Muscle layer of duodenum (tissue), 2 donors: Measurements from ENCODE around the gene SUSD3.
A peak's percentile ranks its signal among the peaks of the same experiment; 100 is the strongest.
"Not testable (repeated sequence)": the region's sequence is repeated elsewhere in the genome, so short reads cannot be mapped to it uniquely, and the experiment has no call there.

ENCODE experiments used
- H3K27ac ChIP-seq: one replicate; pipeline ENCODE4 v1.7.0; 2013; ENCODE audit warnings: mild to moderate bottlenecking, low read length
- H3K27me3 ChIP-seq: one replicate; pipeline ENCODE4 v1.7.0; 2013; ENCODE audit warnings: low read depth, mild to moderate bottlenecking, control low read depth, low read length
- H3K36me3 ChIP-seq, 2 donors: one replicate each; pipeline ENCODE4 v1.7.0; 2013; ENCODE audit warnings: low read length in 2 of 2, control low read depth in 1 of 2, mild to moderate bottlenecking in 1 of 2; ENCODE audit not compliant: insufficient read depth in 2 of 2, control insufficient read depth in 1 of 2
- H3K4me1 ChIP-seq, 2 donors: one replicate each; pipeline ENCODE4 v1.7.0; 2013; ENCODE audit warnings: low read length in 2 of 2, mild to moderate bottlenecking in 2 of 2, control low read depth in 1 of 2, moderate library complexity in 1 of 2; ENCODE audit not compliant: insufficient read depth in 2 of 2, control insufficient read depth in 1 of 2
- H3K4me3 ChIP-seq, 2 donors: one replicate each; pipeline ENCODE4 v1.7.0; 2013; ENCODE audit warnings: low read length in 2 of 2, low read depth in 1 of 2, mild to moderate bottlenecking in 1 of 2
- H3K9me3 ChIP-seq, 2 donors: one replicate each; pipeline ENCODE4 v1.7.0; 2013; ENCODE audit warnings: low read length in 2 of 2, control low read depth in 1 of 2, mild to moderate bottlenecking in 1 of 2; ENCODE audit not compliant: control insufficient read depth in 1 of 2
- donor health status: healthy.

SUSD3 gene

DNA sequence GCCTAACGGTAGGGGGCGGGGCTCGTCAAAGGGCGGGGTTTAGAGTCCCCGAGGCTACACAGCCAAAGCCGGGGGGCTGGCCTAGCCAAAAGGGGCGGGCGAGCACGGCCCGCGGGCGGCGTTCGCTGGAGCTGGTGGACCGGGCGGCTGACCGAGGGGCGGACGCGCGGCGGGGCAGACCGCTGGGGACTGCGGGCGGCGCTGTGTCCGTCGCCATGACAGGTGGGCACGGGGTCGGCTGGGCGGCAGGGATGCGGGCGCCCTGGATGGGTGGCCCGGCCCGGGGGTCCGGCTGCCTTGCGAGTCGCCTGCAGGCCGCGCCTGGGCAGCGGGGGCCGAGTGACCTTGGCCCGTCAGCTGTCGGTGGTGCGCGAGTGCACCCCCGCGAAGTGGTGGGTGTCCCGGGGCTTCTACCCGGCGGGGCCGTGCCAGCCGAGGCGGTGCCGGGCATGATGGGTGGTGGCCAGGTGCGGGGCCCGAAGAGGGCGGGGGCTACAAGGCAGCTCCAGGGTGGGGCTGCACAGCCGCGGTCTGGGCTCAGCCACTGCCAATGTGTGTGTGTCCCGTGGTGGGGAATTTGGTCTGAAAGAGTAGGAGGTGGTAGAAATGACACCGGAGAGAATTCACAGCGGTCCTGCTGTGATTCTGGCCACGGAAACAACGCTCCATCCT, 37.8 kb downstream of the SUSD3 start, which contains the start of gene CARD19:
Gene CARD19 (plus strand): TSS at position 87 of the 672 bp plus-strand sequence. CDS start 129 bp downstream, at position 216.
- no peaks in the 10 kb centered on the region for H3K36me3 ChIP-seq
- H3K4me1 ChIP-seq: peaks cover 38 to 57% of the 10 kb centered on the region in 2 donors
- peaks cover 0 to 5% of the 10 kb centered on the region in 2 donors for H3K9me3 ChIP-seq
- H3K4me3 ChIP-seq: peak within 1 kb of the TSS; percentile 72 to 82
- no peaks in the 10 kb centered on the region for H3K27me3 ChIP-seq
- H3K27ac ChIP-seq: peak within 1 kb of the TSS; percentile 90

DNA sequence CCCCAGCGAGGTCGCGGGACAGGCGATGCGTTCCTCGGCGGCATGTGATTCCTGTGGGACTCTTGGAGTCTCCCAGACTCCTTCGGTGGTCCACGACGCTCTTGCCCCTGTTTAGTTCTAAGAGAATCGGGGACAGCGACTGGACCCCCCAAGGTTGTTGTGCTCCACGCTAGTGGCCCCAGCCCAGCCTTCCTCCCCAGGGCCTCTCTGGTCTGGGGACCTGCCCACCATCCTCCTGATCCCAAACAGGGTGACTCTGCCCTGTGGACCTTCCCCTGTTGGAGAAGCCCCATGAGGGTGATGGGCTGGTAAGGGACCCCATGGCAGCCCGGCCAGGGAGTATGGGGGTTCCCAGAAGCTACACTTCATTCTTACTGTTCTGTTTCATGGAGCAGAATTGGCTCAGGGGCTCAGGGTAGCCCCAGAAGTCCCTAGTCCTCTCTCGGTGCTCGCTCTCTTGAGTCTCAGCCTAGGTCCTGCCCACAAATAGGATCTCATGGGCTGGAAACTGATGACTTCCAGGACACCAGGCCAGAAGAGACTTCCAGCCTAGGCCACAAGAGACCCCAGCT, 38.4 kb downstream of the SUSD3 start:
- H3K4me1 ChIP-seq: peaks cover 38 to 57% of the 10 kb centered on the region in 2 donors
- H3K9me3 ChIP-seq: no peaks in the 10 kb centered on the region
- H3K27ac ChIP-seq: peak overlapping the region; percentile 87
- no peaks in the 10 kb centered on the region for H3K36me3 ChIP-seq
- H3K4me3 ChIP-seq: peak overlapping the region; percentile 72 to 82
- H3K27me3 ChIP-seq: no peaks in the 10 kb centered on the region

DNA sequence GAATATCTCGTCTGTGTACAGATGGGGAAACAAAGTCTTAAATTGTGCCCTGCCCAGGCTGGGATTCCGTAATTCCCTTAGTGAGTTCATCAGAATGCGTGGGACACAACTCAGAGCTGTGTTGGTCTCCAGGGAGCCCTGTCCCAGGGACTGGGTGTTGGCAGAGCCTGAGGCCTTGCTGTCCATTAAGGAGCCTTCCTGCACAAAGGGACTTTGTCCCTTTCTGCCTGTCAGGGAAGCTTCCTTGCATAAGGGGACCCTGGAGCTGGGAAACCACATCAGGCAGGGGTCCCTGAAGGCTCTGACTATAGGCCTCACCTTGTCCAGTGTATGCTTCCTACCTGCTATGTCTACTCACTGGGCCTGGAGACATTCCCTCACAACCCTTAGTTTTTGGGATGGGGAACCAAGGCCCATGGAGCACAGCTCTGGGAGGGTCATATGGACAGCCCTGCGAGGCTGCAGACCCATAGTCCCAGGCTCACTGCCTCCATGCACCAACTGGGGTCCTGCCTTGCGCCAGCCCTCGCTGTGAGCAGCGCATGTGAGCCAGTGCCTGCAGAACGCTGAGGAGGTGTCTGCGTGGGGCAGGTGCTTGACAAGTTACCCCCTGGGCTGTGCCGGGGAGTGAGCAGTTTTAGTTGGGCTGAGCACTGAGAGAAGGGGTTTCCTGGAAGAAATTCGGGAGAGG, 39.2 kb downstream of the SUSD3 start:
- Histone ChIP-seq H3K27me3 (no peaks in the 10 kb centered on the region), H3K27ac (peak overlapping the region; percentile 87), H3K9me3 (no peaks in the 10 kb centered on the region), H3K36me3 (no peaks in the 10 kb centered on the region), H3K4me3 (peak overlapping the region; percentile 72 to 82), H3K4me1 (peaks cover 38 to 56% of the 10 kb centered on the region in 2 donors)

DNA sequence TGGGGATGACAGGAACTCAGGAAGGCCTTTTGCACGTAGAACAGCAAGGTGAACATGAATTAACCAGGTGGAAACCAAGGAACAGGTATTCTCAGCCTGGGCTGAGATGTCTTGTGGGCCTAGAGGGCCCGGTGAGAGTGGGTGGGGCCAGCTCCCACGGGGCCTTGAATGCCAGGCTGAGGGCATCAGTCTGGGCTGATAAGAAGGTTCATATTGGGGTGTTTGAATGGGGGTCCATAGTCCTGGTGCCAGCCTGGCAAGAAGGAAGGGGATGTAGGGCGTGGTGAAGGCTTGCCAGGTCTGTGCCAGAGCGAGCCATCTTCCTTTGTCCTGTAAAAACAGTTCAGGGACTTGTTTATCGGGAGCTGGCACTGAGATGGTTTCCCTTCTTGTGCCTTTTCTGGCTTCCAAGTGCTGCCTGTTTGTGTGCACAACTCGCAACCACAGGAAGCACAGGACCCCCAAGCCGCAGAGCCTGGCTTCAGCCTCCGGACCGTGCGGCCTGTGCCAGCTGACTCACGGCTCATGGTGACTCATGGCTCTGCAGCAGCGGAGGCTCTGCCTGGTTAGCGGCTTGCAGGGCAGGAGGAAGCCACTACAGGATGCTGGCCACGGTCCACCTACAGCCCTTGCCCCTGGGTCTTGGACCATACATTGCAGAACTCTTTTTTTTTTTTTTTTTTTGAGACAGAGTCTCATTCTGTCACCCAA, 39.9 kb downstream of the SUSD3 start:
- no peaks in the 10 kb centered on the region for H3K27me3 ChIP-seq
- H3K9me3 ChIP-seq: no peaks in the 10 kb centered on the region
- H3K36me3 ChIP-seq: no peaks in the 10 kb centered on the region
- peaks cover 32 to 49% of the 10 kb centered on the region in 2 donors for H3K4me1 ChIP-seq
- H3K27ac ChIP-seq: peak overlapping the region; percentile 87
- peak overlapping the region; percentile 72 to 82 for H3K4me3 ChIP-seq

DNA sequence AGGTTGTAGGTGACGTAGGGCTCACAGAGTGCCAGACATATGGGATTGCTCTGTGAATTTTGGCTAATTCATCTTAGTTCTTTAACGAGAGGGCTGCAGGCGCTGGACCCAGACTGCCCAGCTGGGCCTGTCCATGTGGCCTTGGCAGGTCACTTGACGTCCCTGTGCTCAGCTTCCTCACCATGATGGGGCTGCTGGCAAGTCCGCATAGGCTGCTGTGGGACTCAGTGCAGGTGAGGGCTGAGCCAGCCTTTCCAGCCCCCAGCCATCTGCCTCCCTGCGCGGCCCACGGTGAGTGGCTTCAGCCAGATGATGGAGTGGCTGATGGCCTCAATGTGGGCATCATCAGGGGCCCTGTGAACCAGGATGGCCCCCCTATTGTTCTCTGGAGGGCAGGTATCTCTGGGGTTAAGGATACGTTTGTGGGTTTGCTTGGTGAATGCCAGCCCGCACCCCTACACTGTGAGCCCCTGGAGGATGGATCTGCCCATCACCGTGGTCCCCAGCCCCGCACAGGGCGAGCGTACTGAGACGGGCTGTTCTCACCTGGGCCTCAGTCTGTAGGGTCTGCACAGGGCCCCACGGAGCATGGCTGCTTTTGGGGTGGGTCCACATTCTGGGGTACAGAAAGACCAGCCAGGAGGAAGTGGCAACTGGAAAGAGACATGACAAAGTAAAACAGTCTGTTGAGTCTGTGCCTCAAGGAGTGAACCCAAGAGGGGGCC, 41.2 kb downstream of the SUSD3 start:
- no peaks in the 10 kb centered on the region for H3K36me3 ChIP-seq
- no peak overlapping the region for H3K4me3 ChIP-seq
- H3K4me1 ChIP-seq: peaks cover 25 to 36% of the 10 kb centered on the region in 2 donors
- peaks cover 0 to 7% of the 10 kb centered on the region in 2 donors for H3K9me3 ChIP-seq
- H3K27me3 ChIP-seq: no peaks in the 10 kb centered on the region
- H3K27ac ChIP-seq: peak overlapping the region; percentile 39

DNA sequence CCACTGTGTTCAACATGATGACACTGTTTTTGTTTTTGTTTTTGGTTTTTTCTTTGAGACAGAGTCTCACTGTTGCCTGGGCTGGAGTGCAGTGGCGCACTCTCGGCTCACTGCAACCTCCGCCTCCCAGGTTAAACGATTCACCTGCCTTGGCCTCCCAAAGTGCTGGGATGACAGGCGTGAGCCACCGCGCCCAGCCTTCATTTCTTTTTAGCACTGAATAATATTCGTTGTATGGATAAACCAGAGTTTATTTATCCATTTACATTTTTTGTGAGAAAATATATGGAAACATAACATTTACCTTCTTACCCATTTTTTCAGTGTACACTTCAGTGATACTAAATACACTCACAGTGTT, 41.8 kb downstream of the SUSD3 start:
- peaks cover 21 to 33% of the 10 kb centered on the region in 2 donors for H3K4me1 ChIP-seq
- H3K9me3 ChIP-seq: peaks cover 0 to 7% of the 10 kb centered on the region in 2 donors
- no peaks in the 10 kb centered on the region for H3K36me3 ChIP-seq
- H3K27ac ChIP-seq: no peak overlapping the region
- no peaks in the 10 kb centered on the region for H3K27me3 ChIP-seq
- no peak overlapping the region for H3K4me3 ChIP-seq

DNA sequence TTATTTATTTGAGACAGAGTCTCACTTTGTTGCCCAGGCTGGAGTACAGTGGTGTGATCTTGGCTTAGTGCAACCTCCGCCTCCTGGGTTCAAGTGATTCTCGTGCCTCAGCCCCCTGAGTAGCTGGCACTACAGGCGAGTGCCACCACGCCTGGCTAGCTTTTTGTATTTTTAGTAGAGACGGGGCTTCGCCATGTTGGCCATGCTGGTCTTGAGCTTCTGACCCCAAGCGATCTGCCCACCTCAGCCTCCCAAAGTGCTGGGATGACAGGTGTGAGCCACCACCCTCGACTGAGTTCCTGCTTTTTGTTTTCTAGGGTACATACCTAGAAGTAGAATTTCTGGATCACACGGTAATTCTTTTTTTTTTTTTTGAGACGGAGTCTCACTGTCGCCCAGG, 42.6 kb downstream of the SUSD3 start:
- peaks cover 21 to 33% of the 10 kb centered on the region in 2 donors for H3K4me1 ChIP-seq
- not testable (repeated sequence) for H3K27me3 ChIP-seq, H3K27ac ChIP-seq, H3K36me3 ChIP-seq, H3K4me3 ChIP-seq, H3K9me3 ChIP-seq

DNA sequence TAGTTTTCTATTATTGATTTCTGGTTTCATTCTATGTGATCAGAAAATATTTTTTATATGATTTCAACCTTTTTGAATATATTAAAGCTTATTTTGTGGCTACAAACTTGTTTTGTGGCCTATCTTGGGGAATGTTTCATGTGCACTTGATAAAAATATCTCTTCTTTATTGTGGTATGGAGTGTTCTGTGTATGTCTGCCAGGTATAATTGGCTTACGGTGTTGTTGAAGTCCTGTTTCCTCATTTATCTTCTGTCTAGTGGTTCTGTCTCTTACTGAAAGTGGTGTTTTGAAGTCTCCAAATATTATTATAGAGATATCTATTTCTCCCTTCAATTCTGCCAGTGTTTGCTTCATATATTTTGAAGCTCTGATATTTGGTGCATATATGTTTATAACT, 47.1 kb downstream of the SUSD3 start:
- Histone ChIP-seq H3K4me1 (no peaks in the 10 kb centered on the region), H3K4me3 (no peak overlapping the region), H3K27ac (no peak overlapping the region), H3K36me3 (peaks cover 0 to 14% of the 10 kb centered on the region in 2 donors), H3K27me3 (no peaks in the 10 kb centered on the region), H3K9me3 (peaks cover 0 to 7% of the 10 kb centered on the region in 2 donors)

DNA sequence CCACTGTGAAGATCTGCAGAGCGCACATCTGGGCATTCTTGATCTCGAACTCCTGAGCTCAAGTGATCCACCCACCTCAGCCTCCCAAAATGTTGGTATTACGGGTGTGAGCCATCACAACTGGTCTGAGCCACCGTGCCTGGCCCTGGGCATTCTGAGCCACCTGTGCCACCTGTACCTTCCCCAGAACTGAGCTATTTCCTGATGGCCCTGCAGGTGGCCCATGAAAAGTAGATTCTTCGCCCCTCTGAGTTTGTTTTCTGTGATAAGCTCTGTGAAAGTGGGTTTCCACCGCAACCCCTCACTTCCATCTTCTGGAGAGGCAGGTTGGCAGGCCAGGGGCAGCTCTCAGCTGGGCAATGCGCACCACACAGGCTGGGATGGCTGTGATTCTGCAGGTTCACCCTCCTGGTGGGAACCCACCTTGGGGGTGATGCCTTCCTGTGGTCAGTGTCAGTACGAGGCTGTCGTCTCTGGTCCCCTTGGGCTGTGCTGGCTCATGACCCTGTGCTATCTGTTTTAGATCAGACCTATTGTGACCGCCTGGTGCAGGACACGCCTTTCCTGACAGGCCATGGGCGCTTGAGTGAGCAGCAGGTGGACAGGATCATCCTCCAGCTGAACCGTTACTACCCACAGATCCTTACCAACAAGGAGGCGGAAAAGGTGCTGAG, 48.8 kb downstream of the SUSD3 start:
- H3K4me1 ChIP-seq: no peaks in the 10 kb centered on the region
- no peaks in the 10 kb centered on the region for H3K27me3 ChIP-seq
- H3K27ac ChIP-seq: no peak overlapping the region
- H3K9me3 ChIP-seq: peaks cover 0 to 7% of the 10 kb centered on the region in 2 donors
- no peak overlapping the region for H3K4me3 ChIP-seq
- H3K36me3 ChIP-seq: peaks cover 0 to 30% of the 10 kb centered on the region in 2 donors

DNA sequence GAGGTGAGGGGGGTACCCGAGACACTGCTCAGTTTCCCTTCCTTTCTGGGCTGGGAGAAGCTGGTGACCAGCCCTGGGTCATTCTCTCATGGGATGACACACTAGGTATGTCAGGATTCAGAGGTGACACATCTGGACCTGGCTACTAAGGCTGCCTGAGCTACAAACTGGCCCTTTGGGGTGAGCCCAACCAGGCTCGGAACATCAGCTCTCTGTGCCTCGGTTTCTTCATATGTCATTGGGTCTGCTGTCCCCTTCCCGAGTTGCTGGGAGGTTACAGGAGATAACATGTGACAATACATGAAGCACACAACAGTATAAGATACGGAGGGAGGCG, 49.3 kb downstream of the SUSD3 start:
- no peaks in the 10 kb centered on the region for H3K27me3 ChIP-seq

More for the DNA sequence above, 49.3 kb downstream of the SUSD3 start:
- Histone ChIP-seq H3K4me3 (no peak overlapping the region), H3K4me1 (no peaks in the 10 kb centered on the region), H3K27ac (no peak overlapping the region), H3K9me3 (peaks cover 0 to 7% of the 10 kb centered on the region in 2 donors), H3K36me3 (peaks cover 0 to 34% of the 10 kb centered on the region in 2 donors)
